GM18868 (cell line): ENCODE results near the gene SMPD1.
A peak's percentile ranks its signal among the peaks of the same experiment; 100 is the strongest.

Experiments used
- ATAC-seq: cut with Tn5 transposase; IDR thresholded peaks from one replicate; pipeline ENCODE4 v1.9.1; 2021; ENCODE audit warnings: mild to moderate bottlenecking, moderate library complexity; ENCODE audit not compliant: unreplicated experiment

SMPD1 gene

DNA sequence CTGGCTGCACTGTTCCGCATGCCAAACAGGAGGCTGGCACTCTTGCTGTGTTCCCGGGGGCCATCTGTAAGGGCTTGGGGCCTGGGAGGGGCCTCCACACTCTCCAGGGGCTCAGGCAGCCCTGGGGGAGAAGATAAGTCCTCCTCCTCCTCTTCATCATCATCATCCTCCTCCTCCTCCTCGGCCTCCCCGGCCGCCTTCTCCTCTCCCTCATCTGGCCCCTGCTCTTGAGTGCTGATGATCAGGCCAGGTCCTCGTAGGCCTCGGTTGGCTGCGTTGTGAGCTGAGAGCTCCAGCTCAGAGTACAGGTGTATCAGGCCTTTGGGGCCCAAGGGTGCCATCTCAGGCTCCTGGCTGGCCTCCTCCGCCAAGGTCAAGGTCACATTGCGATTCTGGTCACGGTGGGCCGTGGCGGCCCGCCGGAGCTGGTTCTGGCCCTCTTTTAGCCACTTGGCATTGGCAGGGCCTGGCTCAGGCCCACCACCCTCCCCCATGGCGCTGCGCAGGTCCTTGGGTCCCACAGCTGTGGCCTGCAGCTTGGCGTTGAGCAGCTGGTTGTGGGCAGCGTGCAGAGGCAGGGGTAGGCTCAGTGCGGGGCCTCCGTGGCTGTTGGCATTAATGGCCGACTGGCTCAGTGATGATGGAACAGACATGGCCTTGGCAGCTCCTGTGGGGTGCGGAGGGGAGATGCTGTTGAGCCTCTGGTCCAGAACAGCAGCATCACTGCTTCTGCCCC, 20.6 kb downstream of the SMPD1 start:
- no peak for ATAC-seq

DNA sequence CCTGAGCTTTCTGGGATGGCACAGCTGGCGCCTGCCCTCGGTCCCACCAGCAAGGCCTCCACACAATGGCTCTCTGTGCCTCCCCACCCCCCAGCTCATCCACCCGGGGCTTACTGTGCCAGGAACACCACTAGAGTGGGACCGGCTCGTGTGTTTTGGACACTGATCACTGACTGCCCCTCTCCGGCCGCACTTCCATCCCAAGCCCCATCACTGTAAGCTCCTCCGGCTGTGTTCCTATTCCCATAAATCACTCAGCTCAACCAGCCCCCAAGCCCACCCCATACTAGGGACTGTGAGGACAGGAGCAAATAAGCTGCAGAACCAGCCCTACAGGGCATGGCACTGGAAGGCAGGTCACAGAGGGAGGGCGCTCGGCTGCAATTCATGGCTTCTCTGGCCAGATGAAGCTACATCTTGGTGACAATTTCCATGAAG, 21.3 kb downstream of the SMPD1 start:
- ATAC-seq: no peak

GRCh38 chr11:6413791-6414201, 23.5 kb downstream of the SMPD1 start:
- ATAC-seq: no peak

- ATAC-seq: no peak
Measured at GRCh38 chr11:6414874-6415328, 24.6 kb downstream of the SMPD1 start.

- no peak for ATAC-seq
Measured at GRCh38 chr11:6415797-6416196, 25.5 kb downstream of the SMPD1 start.

DNA sequence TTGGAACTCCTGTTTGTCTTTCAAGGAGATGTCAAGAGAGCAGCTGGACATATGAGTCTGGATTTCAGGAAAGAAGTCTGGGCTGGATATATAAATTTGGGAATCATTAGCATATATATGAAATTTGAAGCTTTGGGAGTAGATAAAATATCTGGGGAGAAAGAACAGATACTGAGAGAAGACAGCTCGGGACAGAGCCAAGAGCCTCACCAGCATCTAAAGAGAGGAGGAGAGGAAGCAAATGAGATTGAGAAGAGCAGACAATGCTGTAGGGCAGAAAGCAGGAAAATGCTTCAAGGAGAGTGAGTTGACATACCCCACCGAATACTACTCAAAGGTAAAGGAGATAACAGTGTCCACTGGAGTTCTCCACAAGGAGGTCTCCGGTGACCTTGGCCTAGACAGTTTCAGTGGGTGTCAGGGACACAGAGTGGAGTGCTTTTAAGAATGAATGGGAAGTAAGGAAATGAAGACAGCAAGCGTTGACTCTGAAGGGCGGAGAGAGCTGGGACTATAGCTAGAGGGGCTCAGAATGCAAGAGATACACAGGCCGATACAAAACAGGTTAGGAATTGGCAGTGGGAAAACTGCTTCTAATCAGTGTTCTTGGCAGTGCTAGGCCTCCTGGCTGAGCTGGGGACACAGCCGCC, 27.8 kb downstream of the SMPD1 start:
- no peak for ATAC-seq

DNA sequence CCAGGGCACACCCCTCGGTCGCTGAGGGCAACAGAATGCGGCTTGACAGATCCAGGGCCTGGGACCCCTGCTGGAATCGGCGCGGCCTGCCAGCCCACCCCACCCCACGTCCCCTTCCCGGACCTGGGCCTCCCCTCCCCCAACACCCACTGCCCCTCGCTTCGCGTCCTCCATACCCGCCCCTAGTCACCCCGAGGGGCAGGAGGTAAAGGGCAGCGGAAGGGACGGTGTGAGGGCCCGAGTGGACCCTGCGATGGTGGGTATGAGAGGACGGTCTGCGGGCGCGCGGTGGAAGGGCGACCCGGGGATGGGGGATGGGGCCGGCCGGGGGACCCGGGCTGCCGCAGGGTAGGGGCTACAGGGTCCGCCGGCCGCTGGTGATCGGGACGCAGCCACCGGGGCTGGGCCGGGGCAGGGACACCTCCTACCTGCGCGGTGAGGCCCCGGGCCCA, 28.3 kb downstream of the SMPD1 start:
- ATAC-seq: peak; percentile 23

DNA sequence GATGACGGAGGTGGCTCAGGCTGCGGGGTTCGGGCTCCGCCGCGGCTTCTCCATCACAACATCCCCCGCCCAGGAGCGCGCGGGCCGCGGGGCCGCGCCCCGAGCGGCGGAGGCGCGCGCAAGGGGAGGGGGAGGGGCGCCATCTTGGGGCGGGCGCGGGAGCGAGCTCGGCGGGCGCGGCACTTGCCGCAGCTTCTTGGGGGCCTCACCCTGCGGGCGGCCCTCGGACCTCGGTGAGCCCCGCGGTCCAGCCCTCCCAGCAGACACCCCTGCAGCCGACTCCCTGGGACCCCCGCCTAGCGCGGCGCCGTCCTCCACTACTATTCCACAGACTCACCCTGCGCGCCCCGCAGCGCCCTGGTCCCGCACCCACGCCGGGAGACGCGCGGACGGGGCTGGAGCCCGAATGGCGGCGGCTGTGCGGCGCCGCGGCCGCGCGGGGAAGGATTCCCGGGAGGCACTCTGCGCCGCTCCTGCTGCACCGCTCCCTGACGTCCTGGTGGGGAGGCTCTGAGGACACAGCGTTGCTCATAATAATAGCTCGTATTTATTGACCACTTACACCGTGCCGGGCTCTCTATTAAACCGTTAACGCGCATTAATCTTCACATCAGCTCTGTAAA, 28.8 kb downstream of the SMPD1 start, which contains the start of gene APBB1:
Gene APBB1, minus strand, starts transcription at position 86 of the 623 bp plus-strand sequence. CDS start 7,747 bp downstream, outside the sequence.
- ATAC-seq: peak; percentile 75

- no peak for ATAC-seq
Measured at GRCh38 chr11:6420677-6421076, 30.4 kb downstream of the SMPD1 start.

DNA sequence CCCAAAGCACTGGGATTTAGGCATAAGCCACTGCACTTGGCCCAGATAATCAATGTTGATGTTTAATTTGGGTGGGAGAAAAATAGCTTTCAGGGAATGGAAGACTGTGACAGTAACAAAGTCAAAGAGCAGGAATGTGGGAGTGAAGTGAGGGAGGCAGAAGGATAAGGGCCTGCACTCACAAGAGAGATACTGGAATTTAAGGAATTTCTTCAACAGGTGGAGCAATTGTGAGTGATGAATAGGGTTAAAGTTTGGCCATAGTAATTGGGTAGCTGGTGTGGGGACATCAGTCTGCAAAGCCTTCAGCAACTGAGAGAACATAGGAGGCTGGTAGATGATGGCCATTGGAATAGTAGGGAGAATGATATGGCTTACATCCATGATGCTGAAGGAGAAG, 37.2 kb downstream of the SMPD1 start:
- ATAC-seq: no peak

- no peak for ATAC-seq
Measured at GRCh38 chr11:6431861-6432260, 41.6 kb downstream of the SMPD1 start.

GRCh38 chr11:6433998-6434660, 43.9 kb downstream of the SMPD1 start:
- ATAC-seq: peak; percentile 45

DNA sequence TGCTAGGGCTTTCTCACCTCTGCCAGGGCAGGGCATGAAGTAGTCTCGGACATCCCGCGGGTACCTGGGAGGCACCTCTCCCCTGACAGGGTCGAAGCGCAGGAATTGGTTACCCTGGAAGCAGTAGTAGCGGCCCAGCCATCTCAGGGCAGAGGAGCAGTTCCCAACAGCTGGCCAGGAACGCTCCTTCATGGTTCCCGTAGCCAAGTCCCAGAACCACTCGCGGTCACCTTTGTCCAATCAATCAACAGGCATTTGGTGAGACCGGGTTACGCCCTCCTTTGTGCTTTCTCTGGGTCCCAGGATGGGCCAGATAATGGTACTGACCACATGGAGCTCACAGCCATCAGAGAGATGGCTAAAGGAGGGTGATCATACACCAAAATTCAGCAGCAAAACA, 47.1 kb downstream of the SMPD1 start:
- no peak for ATAC-seq

GRCh38 chr11:6437993-6438392, 47.7 kb downstream of the SMPD1 start:
- ATAC-seq: no peak

- no peak for ATAC-seq
Measured at GRCh38 chr11:6438979-6439571, 48.8 kb downstream of the SMPD1 start.

DNA sequence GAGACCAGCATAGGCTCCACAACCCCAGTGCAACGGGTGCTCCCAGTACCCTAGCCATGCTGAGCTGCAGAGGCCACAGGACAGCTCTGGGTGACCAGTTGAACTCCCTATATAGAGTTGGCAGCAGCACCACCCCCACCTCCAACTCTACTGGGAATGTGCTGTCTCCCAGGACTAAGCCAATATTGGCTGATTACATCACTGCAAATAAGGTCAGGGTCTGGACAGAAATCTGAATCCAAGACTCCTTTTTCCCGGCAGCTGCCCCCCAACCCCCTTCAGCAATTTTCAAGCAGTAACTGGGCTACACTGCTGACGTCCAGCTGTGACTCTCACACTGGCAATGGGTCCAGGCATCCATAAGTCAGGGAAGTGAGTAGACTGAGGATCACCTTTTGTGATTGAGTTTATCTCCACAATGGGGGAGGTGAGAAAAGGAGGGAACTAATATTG, 50.7 kb downstream of the SMPD1 start, which contains the start of gene HPX:
Gene HPX, minus strand, starts transcription at position 82 of the 453 bp plus-strand sequence. Its CDS starts 24 bp downstream, at position 58.
- no peak for ATAC-seq

DNA sequence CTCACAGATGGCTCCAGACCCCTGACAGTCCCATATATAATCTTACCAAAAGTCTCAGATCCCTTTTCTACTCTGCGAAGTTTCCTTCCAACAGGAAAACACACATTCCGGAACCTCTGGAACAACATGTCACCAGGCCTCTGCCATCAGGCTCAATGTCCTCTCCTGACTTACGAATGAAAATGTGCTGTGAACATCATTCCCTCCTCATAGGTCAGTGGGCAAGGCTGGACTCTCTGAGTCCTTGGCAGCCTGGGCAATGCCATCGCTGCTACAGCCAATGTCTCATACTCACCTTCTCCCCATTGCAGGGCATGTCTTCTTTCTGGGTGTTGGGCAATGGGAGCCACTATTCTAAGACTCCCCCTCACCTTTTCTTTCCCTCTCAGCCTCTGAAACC, 52.2 kb downstream of the SMPD1 start:
- no peak for ATAC-seq

DNA sequence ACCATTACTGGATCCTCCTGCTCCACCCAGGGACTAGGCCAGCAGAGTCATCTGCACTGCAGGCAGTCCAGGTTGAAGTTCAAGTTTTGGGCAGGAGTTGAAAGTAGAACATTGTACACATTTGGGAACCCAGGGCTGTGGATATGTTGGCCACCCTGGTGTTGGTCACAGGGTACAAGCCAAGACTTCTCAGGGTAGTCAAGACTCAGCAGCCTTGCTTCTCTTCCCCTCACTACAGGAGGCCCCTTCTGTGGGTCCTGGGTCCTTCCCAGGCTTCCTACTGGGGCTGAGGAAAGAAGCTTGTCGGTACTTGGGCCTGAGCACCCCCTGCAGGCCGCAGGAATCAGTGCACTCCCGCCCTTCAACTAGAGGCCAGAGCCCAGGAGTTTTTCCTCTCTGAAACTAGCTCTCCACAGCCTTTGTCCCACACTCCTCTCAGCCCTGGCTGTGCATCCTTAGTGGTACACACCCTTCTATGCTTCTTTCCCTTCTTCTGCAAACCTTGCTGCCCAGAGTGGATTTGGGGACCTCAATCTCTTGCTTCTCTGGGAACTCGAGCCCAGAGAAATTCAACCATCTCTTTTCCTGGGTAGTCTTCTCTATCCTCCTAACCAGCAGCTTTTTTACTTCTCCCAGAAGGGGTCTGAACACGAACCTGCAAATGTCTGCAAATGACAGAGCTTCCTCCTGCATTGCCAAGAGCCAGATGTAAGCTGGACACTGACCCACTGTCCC, 53.2 kb downstream of the SMPD1 start:
- peak; percentile 94 for ATAC-seq
